GM18519 (cell line): Measurements from ENCODE around the gene NSUN3.
"Not testable (repeated sequence)": the region's sequence is repeated elsewhere in the genome, so short reads cannot be mapped to it uniquely, and the experiment has no call there.

ENCODE experiments used
- ATAC-seq: cut with Tn5 transposase; IDR thresholded peaks from one replicate; pipeline ENCODE4 v1.9.1; 2021; ENCODE audit warnings: mild to moderate bottlenecking, moderate library complexity; ENCODE audit not compliant: unreplicated experiment, low FRiP score

NSUN3 gene

GRCh38 chr3:94066506-94067500 is 3.9 kb downstream of the NSUN3 start:
- no peak for ATAC-seq

DNA sequence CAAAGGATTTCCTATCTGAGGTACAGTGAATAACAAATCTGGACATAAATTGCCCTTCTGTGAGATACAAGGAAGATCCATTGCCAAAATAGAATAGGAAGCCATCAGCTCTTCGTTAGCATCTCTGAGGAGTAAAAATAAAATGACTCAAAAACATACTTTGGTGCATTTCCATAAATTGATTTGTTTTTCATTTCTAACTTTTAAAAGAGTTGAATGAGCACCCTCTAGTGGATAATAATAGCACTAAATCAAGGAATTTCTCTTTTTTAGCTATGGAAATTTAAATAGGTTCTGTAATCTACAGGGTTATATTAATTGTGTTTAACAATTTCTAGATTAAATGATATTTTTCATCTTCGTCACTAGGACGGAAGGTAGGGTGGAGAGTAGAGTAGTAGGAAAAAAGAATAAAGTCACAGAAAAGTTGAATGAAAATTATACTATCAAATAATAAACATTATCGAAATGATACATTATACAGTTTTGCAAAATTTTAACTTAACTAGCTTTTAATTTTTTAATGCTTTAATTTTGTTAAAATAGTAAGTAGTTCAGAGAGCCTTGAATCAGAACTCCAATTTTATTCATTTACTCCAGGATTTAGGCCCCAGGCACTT is 6.4 kb downstream of the NSUN3 start:
- no peak for ATAC-seq

- no peak for ATAC-seq
Measured at GRCh38 chr3:94070341-94070911, 7.6 kb downstream of the NSUN3 start.

- ATAC-seq: peak; percentile 74
Measured at GRCh38 chr3:94071713-94072284, 8.9 kb downstream of the NSUN3 start.

DNA sequence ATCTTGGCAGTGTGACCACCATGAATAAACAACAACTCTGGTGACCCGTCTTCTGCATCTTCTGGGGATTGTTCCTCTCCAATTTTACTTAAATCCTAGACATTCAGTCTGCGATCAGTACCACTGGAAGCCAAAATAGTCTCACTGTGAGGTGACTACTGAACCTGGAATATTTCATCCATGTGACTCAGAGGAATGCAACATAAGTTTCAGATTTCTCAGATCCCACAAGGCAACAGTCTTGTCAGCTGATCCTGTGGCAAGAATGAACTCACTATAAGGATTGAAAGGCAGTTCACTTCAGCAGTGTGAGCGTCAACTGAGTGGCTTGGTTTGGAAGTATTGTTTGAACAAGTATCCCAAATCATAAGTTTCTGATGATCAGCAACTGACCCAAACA is 13.2 kb downstream of the NSUN3 start:
- ATAC-seq: no peak

GRCh38 chr3:94080552-94080951 is 17.7 kb downstream of the NSUN3 start:
- not testable (repeated sequence) for ATAC-seq

DNA sequence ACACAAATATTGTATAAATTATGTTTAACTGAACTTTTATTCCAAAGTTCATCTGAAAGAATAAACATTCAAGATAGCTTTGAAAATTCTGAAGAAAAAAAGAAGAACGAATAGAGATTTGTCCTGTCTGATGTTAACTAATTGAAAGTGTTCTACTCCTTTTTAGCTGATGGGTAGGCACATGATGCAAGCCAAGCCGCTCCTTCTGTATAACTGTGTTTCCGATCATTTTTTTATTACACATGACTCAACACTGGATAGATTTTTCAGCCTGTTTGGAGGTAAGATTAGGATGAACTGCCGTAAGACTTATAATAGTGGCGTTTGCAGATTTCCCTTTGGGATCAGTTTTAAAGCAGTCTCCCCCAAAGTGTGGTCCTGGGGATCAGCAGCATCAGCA is 19.0 kb downstream of the NSUN3 start:
- no peak for ATAC-seq

DNA sequence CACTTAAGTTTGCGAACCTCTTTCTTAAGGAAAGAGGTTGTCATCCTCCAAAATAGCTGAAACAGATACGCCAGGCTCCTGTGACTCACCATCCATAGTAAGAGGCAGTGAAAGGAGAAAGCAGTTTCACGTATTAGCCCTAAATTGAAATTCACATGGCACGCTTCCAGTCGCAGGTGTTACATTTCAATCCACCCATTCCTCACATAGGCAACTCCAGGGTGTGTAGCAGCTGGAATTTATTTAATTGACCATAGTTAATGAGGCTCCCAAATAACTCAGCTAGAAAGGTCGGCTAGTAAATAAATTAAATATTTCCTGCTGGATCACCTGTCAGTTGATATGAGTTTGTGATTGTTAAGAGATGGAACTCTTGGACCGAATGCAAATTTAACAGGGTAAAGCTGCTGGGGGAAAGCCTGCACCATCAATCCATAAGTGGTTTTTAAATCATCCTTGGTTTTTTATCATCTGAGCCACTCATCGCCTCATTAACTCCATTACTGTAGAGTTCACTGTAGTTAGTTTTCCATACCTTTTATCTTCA is 19.6 kb downstream of the NSUN3 start:
- no peak for ATAC-seq

DNA sequence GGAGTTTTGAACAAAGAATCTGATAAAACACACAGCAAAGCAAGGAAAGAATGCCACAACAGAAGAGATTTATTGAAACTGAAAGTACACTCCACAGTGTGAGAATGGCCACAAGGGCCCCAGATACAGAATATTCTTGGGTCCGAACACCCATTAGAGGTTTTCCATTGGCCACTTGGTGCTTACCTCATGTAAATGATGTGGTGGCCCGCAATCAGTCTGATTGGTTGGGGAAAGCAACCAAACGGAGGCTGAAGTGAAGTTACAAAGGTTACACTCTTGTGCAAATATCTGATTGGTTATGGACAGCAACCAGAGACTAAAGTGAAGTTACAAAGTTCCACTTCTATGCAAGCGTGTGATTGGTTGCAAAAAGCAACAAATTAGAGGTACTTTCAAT is 20.4 kb downstream of the NSUN3 start:
- no peak for ATAC-seq

DNA sequence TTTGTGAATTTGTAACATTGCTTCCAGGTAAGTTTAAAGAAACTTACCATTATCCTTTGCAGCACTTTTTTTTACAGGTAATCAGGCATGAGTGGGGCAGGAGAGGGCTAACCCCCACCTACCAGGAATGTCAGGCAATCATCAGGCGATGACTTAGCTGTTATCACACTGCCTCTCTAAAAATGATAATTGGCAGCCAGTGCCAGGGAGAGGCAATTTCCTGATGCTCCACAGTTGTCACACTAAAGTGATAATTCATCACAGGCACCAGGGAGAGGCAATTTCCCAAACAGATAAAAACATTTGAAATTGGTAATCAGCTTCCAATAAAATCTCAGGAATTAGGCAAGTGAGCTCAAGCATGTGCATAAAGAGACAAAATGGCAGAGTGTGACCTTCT is 26.3 kb downstream of the NSUN3 start:
- ATAC-seq: no peak

DNA sequence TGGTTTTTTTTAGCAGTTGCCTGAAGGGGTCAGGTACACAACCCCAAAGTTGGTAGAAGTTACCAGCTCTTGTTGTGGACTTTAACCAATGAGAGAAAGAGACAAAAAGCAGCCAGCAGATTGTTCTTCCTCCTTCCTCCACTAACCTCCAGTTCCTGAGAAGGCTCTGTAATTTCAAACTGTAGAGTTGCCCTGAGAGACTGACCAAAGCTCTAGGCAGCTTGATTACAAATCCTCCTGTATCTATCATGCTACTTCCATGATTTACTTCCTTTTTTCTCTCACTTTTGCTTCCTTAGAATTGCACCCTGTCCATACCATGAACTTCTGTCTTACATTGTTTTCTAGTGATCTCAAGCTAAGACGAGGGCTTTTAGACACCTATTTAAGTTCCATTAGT is 29.2 kb downstream of the NSUN3 start:
- no peak for ATAC-seq

- no peak for ATAC-seq
Measured at GRCh38 chr3:94093151-94093550, 30.3 kb downstream of the NSUN3 start.

- ATAC-seq: no peak
Measured at GRCh38 chr3:94095111-94095510, 32.2 kb downstream of the NSUN3 start.

GRCh38 chr3:94098452-94098851 is 35.6 kb downstream of the NSUN3 start:
- no peak for ATAC-seq

GRCh38 chr3:94099311-94099710 is 36.5 kb downstream of the NSUN3 start:
- no peak for ATAC-seq

DNA sequence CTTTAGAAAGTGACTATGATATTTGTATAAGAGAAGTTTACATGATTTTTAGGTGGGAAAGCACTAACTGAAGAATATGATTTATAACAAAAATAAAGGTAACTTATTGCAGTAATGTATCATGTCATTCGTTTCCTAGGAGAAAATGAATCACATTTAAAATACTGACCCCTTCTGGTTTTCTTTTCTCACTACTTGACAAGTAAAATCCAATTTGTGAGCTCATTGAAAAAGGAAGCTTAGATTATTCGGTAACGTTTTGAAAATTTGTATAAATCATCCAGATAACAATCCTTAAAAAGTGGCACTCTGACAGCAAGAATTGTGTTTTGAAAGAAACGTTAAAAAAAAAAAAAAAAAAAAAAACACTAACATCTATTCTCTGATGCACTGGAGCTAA is 39.0 kb downstream of the NSUN3 start:
- no peak for ATAC-seq

DNA sequence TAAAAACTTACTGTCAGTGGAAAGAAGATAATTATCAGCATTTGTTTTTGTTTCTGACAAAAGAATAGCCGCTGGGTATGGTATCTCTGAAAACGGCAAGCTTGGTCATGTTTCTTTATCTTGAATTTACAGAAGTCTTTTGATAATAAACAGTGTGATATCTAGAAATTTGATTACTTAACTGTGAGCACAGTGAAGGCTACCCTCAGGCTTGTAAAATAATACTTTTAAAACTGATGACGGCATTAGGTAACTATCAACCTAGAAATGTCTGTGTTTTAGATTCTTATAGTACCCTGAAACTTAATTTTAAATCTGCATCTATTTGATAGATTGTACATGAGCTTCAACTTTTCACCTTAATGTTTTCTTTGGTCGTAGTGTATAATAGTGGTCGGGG is 43.4 kb downstream of the NSUN3 start:
- no peak for ATAC-seq

- not testable (repeated sequence) for ATAC-seq
Measured at GRCh38 chr3:94110232-94110631, 47.4 kb downstream of the NSUN3 start.

- no peak for ATAC-seq
Measured at GRCh38 chr3:94110854-94111253, 48.0 kb downstream of the NSUN3 start.

DNA sequence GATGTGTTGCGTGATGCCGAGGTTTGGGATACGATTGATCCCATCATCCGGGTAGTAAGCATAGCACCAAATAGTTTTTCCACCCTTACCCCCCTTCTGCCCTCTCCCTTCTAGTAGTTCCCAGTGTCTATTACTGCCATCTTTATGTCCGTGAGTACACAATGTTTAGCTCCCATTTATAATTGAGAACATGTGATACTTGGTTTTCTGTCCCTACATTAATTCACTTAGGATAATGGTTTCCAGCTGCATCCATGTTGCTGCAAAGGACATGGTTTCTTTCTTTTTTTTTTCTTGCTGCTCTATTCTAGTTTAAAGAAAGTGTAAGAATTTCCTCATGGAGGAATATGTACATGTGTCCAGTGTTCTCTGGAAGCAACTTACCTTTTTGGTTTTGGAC is 51.8 kb downstream of the NSUN3 start:
- no peak for ATAC-seq

- ATAC-seq: no peak
Measured at GRCh38 chr3:94115482-94115881, 52.6 kb downstream of the NSUN3 start.
